Ovary (tissue), 9 donors: ENCODE results near the gene AKR7A2. TPM values are rescaled to one million over a fixed set of nuclear protein-coding genes. Genes with fewer than 3 reads are reported as not detected.

Experiments used
- DNase-seq, 5 donors: peaks; one replicate each; pipeline ENCODE4 v3.0.0-alpha.2; 2019 to 2020
- H3K27ac ChIP-seq, 2 donors: fragments of 200-600 bp; one replicate each; pipeline versions ENCODE4 v1.5.1 to v1.8.0; 2019 to 2022
- H3K27me3 ChIP-seq: fragments of 200-600 bp; one replicate; pipeline ENCODE4 v1.8.0; 2022
- H3K36me3 ChIP-seq: fragments of 200-600 bp; sonication (generic); one replicate; pipeline ENCODE4 v1.5.1; 2019
- H3K4me1 ChIP-seq: one replicate; pipeline ENCODE4 v1.8.1; 2013; ENCODE audit warnings: mild to moderate bottlenecking, moderate library complexity; ENCODE audit not compliant: insufficient read depth
- H3K4me3 ChIP-seq: fragments of 200-600 bp; sonication (generic); one replicate; pipeline ENCODE4 v1.5.1; 2017
- H3K9me3 ChIP-seq, 2 donors: fragments of 200-600 bp in 1 of 2; sonication (generic) in 1 of 2; one replicate each; pipeline versions ENCODE4 v1.5.1 to v1.8.1; 2013 to 2019; ENCODE audit warnings: mild to moderate bottlenecking in 1 of 2, moderate library complexity in 1 of 2
- EP300 ChIP-seq: sonication (generic); formaldehyde crosslinking; IDR thresholded peaks from one replicate; pipeline ENCODE4 v1.6.1; 2017; ENCODE audit warnings: antibody characterized with exemption
- POLR2A ChIP-seq: fragments of 450-650 bp; IDR thresholded peaks from one replicate; pipeline ENCODE4 v1.6.1; 2017; ENCODE audit warnings: antibody characterized with exemption, mild to moderate bottlenecking, moderate library complexity
- WGBS, 3 donors: extraction: QIAGEN DNeasy Blood & Tissue Kit in 1 of 3; methylation state at CpG; one replicate each; pipeline versions ENCODE4 v1.1.5 to v1.1.7; 2013 to 2017; 5-methylcytosine and 5-hydroxymethylcytosine counted together
- intact Hi-C, 4 donors: fragments of 100-400 bp; cut with DNase I; formaldehyde crosslinking; loops; one replicate each; pipeline versions ENCODE4 v1.11.0 to v1.15.1; 2022 to 2023
- polyA plus RNA-seq, 2 donors: library from polyadenylated mRNA; stranded (reverse); fragments of 200-250 nt in 1 of 2; fragments of 350-450 nt in 1 of 2; fragmentation: Illumina TruSeq in 1 of 2; extraction: RNeasy Lipid Tissue Mini Kit (QIAGEN cat#74804) in 1 of 2; gene quantifications; one replicate each; pipeline ENCODE4 v1.2.3, GENCODE V29; 2013 to 2014
- total RNA-seq, 7 donors: library from RNA; depleted of rRNA in 2 of 7; stranded (reverse); fragments of >200 nt in 2 of 7; fragmentation: NEBNext Ultra II Directional in 3 of 7; extraction: Animal tissue kit (Norgen Biotek cat#: 25700) in 3 of 7; gene quantifications; one replicate each; pipeline versions ENCODE4 v1.1.0 to v1.2.4, GENCODE V29; 2016 to 2023
- TF ChIP-seq, protein P1 (sequence below), 3 donors: fragments of 450-650 bp in 2 of 3; fragments of 200-600 bp in 1 of 3; IDR thresholded peaks; one replicate each; pipeline versions ENCODE4 v1.5.1 to v1.8.0; 2016 to 2022; ENCODE audit warnings: antibody characterized with exemption in 3 of 3, mild to moderate bottlenecking in 1 of 3
- donor health status: DM: no; HTN: no; CAD: no; lungs with moderate emphysema.
- donor health status: DM: no; HTN: no; CAD: no.
- donor health status: Bipolar disorder and iron deficiency.
- donor health status: DM: yes; HTN: yes; CAD: no.
- donor health status: DM: no; HTN: no; CAD: no.
- donor health status: DM: yes; HTN: yes; CAD: no.

The AKR7A2 gene
- total and polyA plus RNA-seq, 9 donors: 37.9 to 83.6 (median 55.6) TPM

DNA sequence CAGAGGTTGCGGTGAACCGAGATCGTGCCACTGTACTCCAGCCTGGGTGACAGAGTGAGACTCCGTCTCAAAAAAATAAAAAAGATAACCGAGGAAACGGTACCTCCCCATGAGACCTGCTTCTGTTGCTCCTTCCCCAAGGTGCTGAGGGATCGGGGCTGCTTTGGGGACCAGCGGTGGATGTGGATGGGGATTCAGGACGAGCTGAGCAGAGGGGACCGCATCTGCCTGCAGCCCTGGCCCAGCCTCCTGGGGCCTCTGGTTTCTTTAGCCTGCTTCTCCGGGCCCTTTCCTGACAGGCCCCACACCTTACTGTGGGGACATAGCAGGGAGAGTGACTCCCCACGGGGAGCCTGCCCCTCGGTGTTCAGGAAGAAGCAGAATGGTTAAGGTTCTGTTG, 17.2 kb upstream of the AKR7A2 start:
- H3K4me3 ChIP-seq: no peak overlapping the region
- H3K4me1 ChIP-seq: no peaks in the 10 kb centered on the region
- H3K36me3 ChIP-seq: no peaks in the 10 kb centered on the region
- 86 to 88% (median 88%) methylated on average over 13 of the region's 13 CpGs for WGBS, 3 donors
- no peaks in the 10 kb centered on the region for H3K27me3 ChIP-seq
- DNase-seq: no peak
- TF ChIP-seq EP300: no peak
- TF ChIP-seq POLR2A: no peak
- TF ChIP-seq, protein P1, sequence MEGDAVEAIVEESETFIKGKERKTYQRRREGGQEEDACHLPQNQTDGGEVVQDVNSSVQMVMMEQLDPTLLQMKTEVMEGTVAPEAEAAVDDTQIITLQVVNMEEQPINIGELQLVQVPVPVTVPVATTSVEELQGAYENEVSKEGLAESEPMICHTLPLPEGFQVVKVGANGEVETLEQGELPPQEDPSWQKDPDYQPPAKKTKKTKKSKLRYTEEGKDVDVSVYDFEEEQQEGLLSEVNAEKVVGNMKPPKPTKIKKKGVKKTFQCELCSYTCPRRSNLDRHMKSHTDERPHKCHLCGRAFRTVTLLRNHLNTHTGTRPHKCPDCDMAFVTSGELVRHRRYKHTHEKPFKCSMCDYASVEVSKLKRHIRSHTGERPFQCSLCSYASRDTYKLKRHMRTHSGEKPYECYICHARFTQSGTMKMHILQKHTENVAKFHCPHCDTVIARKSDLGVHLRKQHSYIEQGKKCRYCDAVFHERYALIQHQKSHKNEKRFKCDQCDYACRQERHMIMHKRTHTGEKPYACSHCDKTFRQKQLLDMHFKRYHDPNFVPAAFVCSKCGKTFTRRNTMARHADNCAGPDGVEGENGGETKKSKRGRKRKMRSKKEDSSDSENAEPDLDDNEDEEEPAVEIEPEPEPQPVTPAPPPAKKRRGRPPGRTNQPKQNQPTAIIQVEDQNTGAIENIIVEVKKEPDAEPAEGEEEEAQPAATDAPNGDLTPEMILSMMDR (IDR thresholded peaks at IDR 0.05): no peak
- no peaks in the 10 kb centered on the region for H3K9me3 ChIP-seq
- H3K27ac ChIP-seq: no peak overlapping the region
- intact Hi-C loops: no loop called here

GRCh38 chr1:19328486-19328885, 16.5 kb upstream of the AKR7A2 start:
- H3K9me3 ChIP-seq: no peaks in the 10 kb centered on the region
- intact Hi-C loops: no loop called here
- H3K36me3 ChIP-seq: no peaks in the 10 kb centered on the region
- H3K27ac ChIP-seq: no peak overlapping the region
- WGBS, 3 donors: 90 to 95% (median 90%) methylated on average over 18 of the region's 18 CpGs
- no peak for TF ChIP-seq EP300
- TF ChIP-seq, protein P1 (IDR thresholded peaks at IDR 0.05): no peak
- H3K4me1 ChIP-seq: no peaks in the 10 kb centered on the region
- no peak overlapping the region for H3K4me3 ChIP-seq
- peak in 1 of 5 donors; percentile 11 for DNase-seq
- no peaks in the 10 kb centered on the region for H3K27me3 ChIP-seq

- no peaks in the 10 kb centered on the region for H3K36me3 ChIP-seq
These were observed 15.8 kb upstream of the AKR7A2 start for GRCh38 chr1:19327736-19328135.

DNA sequence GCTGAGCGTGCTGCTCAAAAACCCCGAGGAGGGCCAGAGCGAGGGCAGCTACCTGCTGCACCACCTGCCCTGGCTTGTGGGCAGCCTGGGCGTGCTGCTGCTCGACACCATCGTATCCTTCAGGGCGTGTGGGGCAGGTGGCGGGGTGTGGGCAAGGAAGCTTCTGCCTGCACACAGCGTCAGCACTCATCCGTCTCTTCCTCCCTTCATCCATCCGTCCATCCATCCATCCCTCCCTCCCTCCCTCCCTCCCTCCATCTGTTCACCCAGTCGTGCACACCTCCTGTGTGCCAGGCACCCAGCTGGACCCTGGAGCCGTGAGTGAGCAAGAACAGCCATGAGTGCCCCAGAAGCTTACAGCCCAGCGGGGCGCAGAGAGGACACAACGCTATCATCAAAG, 15.4 kb upstream of the AKR7A2 start:
- 84 to 89% (median 88%) methylated on average over 16 of the region's 16 CpGs for WGBS, 3 donors
- no peaks in the 10 kb centered on the region for H3K9me3 ChIP-seq

More at GRCh38 chr1:19327736-19328135, 15.8 kb upstream of the AKR7A2 start:
- Histone ChIP-seq H3K4me1 (no peaks in the 10 kb centered on the region), H3K4me3 (no peak overlapping the region), H3K27me3 (no peaks in the 10 kb centered on the region), H3K27ac (no peak overlapping the region), H3K9me3 (no peaks in the 10 kb centered on the region)
- DNase-seq: no peak
- 88 to 90% (median 89%) methylated on average over 9 of the region's 9 CpGs for WGBS, 3 donors
- intact Hi-C loops: no loop called here
- TF ChIP-seq EP300 (no peak), POLR2A (no peak)
- TF ChIP-seq, protein P1 (IDR thresholded peaks at IDR 0.05): no peak

More for the DNA sequence above, 15.4 kb upstream of the AKR7A2 start:
- intact Hi-C loops: no loop called here
- Histone ChIP-seq H3K27ac (no peak overlapping the region), H3K36me3 (no peaks in the 10 kb centered on the region), H3K4me3 (no peak overlapping the region), H3K27me3 (no peaks in the 10 kb centered on the region), H3K4me1 (no peaks in the 10 kb centered on the region)
- DNase-seq: no peak
- TF ChIP-seq EP300: no peak
- TF ChIP-seq, protein P1 (IDR thresholded peaks at IDR 0.05): no peak
- no peak for TF ChIP-seq POLR2A
